ENCODE measurements around the gene RPLP2. TPM values are rescaled to one million over a fixed set of nuclear protein-coding genes. Genes with fewer than 3 reads are reported as not detected.
A peak's percentile ranks its signal among the peaks of the same experiment; 100 is the strongest.

RPLP2 gene
- total RNA-seq, 1 experiment from 2014 or later: 2,142 TPM

- no peak for TF ChIP-seq CTCF (IDR thresholded peaks at IDR 0.05; ENCODE audit: unreplicated experiment)
- Mint-ChIP-seq H3K27me3 (ENCODE audit: insufficient read depth, unreplicated experiment) (no peaks in the 10 kb centered on the region), H3K36me3 (ENCODE audit: insufficient read depth, unreplicated experiment) (peaks cover 60% of the 10 kb centered on the region), H3K9me3 (ENCODE audit: unreplicated experiment) (no peaks in the 10 kb centered on the region), H3K4me1 (ENCODE audit: insufficient read depth, unreplicated experiment) (peaks cover 11% of the 10 kb centered on the region), H3K27ac (ENCODE audit: low read depth, unreplicated experiment) (no peak overlapping the region), H3K4me3 (ENCODE audit: unreplicated experiment) (no peak overlapping the region)
- no peak for DNase-seq (ENCODE audit: unreplicated experiment)
- ChIA-PET POLR2A (interaction anchor here (1.2 kb wide), 1 partner anchor 9 kb away, joined by 3 read pairs; no protein-coding TSS in a partner anchor), CTCF (no interaction called here)
- intact Hi-C loops (cut with micrococcal nuclease): no loop called here
- BruUV-seq (replicated peaks): no TSS peak
These were observed 36.3 kb upstream of the RPLP2 start for GRCh38 chr11:773425-773824.

DNA sequence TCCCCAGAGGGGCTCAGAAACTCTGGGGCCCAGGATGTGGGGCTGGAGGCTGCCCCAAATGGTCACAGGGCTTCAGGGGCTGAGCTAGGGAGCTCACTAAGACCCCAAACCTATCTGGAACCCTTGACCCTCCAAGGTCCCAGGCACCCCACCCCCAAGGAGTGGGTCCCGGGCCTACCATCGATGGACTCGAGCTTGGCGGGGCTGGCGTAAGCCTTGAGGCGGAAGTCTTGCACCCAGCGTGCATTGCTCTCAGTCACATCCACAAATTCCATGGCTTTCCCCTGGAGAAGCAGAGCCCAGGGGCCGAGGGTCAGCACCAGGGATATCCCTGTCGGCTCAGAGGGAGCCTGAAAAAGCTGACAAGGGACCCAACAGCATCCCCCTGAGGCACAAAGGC lies 35.9 kb upstream of the RPLP2 start:
- no peak overlapping the region for H3K27ac Mint-ChIP-seq (ENCODE audit: low read depth, unreplicated experiment)
- no peak for DNase-seq (ENCODE audit: unreplicated experiment)
- H3K27me3 Mint-ChIP-seq (ENCODE audit: insufficient read depth, unreplicated experiment): no peaks in the 10 kb centered on the region
- POLR2A ChIA-PET: interaction anchor here (1.2 kb wide), 1 partner anchor 9 kb away, joined by 3 read pairs; no protein-coding TSS in a partner anchor
- peaks cover 56% of the 10 kb centered on the region for H3K36me3 Mint-ChIP-seq (ENCODE audit: insufficient read depth, unreplicated experiment)
- TF ChIP-seq CTCF (IDR thresholded peaks at IDR 0.05; ENCODE audit: unreplicated experiment): no peak
- CTCF ChIA-PET: no interaction called here
- intact Hi-C loops (cut with micrococcal nuclease): no loop called here
- H3K9me3 Mint-ChIP-seq (ENCODE audit: unreplicated experiment): no peaks in the 10 kb centered on the region
- no peak overlapping the region for H3K4me3 Mint-ChIP-seq (ENCODE audit: unreplicated experiment)
- H3K4me1 Mint-ChIP-seq (ENCODE audit: insufficient read depth, unreplicated experiment): peaks cover 11% of the 10 kb centered on the region
- no TSS peak for BruUV-seq (replicated peaks)

DNA sequence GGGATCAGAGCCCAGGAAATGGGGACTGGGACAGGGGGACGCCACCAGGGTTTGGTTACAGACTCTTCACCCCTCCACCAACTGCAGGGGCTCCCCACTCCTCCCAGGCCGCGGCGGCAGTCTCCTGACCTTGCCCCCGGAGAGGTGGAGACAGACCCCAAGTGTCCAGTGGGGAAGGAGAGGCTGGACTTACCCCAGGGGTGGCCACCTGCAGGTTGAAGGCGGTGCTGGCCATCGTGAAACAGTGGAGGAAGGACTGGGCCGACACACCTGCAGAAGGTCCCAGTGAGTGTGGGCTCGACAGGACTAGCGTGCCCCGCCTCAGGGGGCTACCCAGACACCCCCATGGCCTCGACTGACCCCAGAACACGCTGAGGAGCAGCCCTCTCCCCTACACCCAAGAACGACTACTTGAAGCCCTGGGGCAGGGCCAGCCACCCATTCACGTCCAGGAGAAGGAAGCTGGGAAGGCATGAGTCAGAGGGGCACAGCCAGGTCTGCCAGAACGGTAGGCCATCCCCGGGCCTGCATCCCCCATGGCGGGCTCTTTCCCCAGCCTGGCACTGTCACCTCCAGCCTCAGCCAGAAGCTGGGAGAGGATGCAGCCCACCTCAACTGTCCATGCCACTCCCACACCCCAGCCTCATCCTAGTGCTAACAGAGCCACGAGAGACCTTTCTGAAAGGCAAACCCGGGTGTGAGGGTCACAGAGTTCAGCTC lies 34.7 kb upstream of the RPLP2 start:
- no peaks in the 10 kb centered on the region for H3K9me3 Mint-ChIP-seq (ENCODE audit: unreplicated experiment)
- intact Hi-C loops (cut with micrococcal nuclease): no loop called here
- POLR2A ChIA-PET: interaction anchor here (0.7 to 4.8 kb wide), 11 partner anchors 11 to 207 kb away, joined by 3 to 42 read pairs (median 11); partner anchors contain the start of genes EPS8L2, PIDD1, PNPLA2 and RPLP2
- H3K4me1 Mint-ChIP-seq (ENCODE audit: insufficient read depth, unreplicated experiment): peaks cover 11% of the 10 kb centered on the region
- H3K27me3 Mint-ChIP-seq (ENCODE audit: insufficient read depth, unreplicated experiment): no peaks in the 10 kb centered on the region
- peak overlapping the region; percentile 85 for H3K4me3 Mint-ChIP-seq (ENCODE audit: unreplicated experiment)
- peak; percentile 78 for DNase-seq (ENCODE audit: unreplicated experiment)
- TF ChIP-seq CTCF (IDR thresholded peaks at IDR 0.05; ENCODE audit: unreplicated experiment): no peak
- CTCF ChIA-PET: interaction anchor here (0.6 to 2.2 kb wide), 4 partner anchors 9 to 64 kb away, joined by 3 to 10 read pairs (median 3); no protein-coding TSS in a partner anchor
- H3K36me3 Mint-ChIP-seq (ENCODE audit: insufficient read depth, unreplicated experiment): peaks cover 44% of the 10 kb centered on the region
- BruUV-seq (replicated peaks): no TSS peak
- peak overlapping the region; percentile 81 for H3K27ac Mint-ChIP-seq (ENCODE audit: low read depth, unreplicated experiment)

GRCh38 chr11:776263-776560 lies 33.6 kb upstream of the RPLP2 start:
- intact Hi-C loops (cut with micrococcal nuclease): no loop called here
- no peak for TF ChIP-seq CTCF (IDR thresholded peaks at IDR 0.05; ENCODE audit: unreplicated experiment)
- DNase-seq (ENCODE audit: unreplicated experiment): no peak
- peaks cover 11% of the 10 kb centered on the region for H3K4me1 Mint-ChIP-seq (ENCODE audit: insufficient read depth, unreplicated experiment)
- peak overlapping the region; percentile 81 for H3K27ac Mint-ChIP-seq (ENCODE audit: low read depth, unreplicated experiment)
- no peaks in the 10 kb centered on the region for H3K9me3 Mint-ChIP-seq (ENCODE audit: unreplicated experiment)
- peaks cover 38% of the 10 kb centered on the region for H3K36me3 Mint-ChIP-seq (ENCODE audit: insufficient read depth, unreplicated experiment)
- ChIA-PET CTCF (interaction anchor here (0.7 to 2.2 kb wide), 3 partner anchors 10 to 35 kb away, joined by 3 to 10 read pairs (median 5); no protein-coding TSS in a partner anchor), POLR2A (interaction anchor here (0.6 to 4.8 kb wide), 16 partner anchors 12 to 568 kb away, joined by 3 to 42 read pairs (median 6); partner anchors contain the start of genes DEAF1, EPS8L2, PHRF1 and PIDD1)
- H3K4me3 Mint-ChIP-seq (ENCODE audit: unreplicated experiment): peak overlapping the region; percentile 85
- BruUV-seq (replicated peaks): no TSS peak
- H3K27me3 Mint-ChIP-seq (ENCODE audit: insufficient read depth, unreplicated experiment): no peaks in the 10 kb centered on the region
